A549 (cell line): ENCODE measurements around the gene LDLRAD4.

ENCODE experiments used
- CHD4 ChIP-seq: fragments of 200-600 bp; sonication (generic); IDR thresholded peaks from 2 replicates; pipeline ENCODE4 v1.6.1; 2016; ENCODE audit warnings: antibody characterized with exemption, mild to moderate bottlenecking, borderline replicate concordance
- EP300 ChIP-seq, 2 experiments: fragments of >200 bp; sonication (Bioruptor Twin); formaldehyde crosslinking; IDR thresholded peaks; 2 replicates in 1 of 2; 3 replicates in 1 of 2; pipeline ENCODE4 v1.6.1; 2016 to 2017
- JUNB ChIP-seq: fragments of >200 bp; sonication (Bioruptor Twin); formaldehyde crosslinking; IDR thresholded peaks from 2 replicates; pipeline ENCODE4 v1.6.1; 2016
- MYC ChIP-seq: IDR thresholded peaks from 2 replicates; pipeline ENCODE4 v1.6.1; 2012; ENCODE audit warnings: mild to moderate bottlenecking, inconsistent platforms, low read length, improper control_type of control experiment, borderline replicate concordance
- NR3C1 ChIP-seq: fragments of >200 bp; sonication (Bioruptor Twin); formaldehyde crosslinking; IDR thresholded peaks from 3 replicates; pipeline ENCODE4 v1.6.1; 2017
- POLR2A ChIP-seq: IDR thresholded peaks from 2 replicates; pipeline ENCODE4 v1.6.1; 2012; ENCODE audit warnings: mild to moderate bottlenecking, low read length
- RAD21 ChIP-seq, 2 experiments: fragments of >200 bp in 1 of 2; sonication (Bioruptor Twin) in 1 of 2; formaldehyde crosslinking in 1 of 2; IDR thresholded peaks in 1 of 2; conservative IDR thresholded peaks in 1 of 2; 2 replicates in 1 of 2; 3 replicates in 1 of 2; pipeline ENCODE4 v1.6.1; 2012 to 2018; ENCODE audit warnings: inconsistent platforms in 1 of 2
- SMC3 ChIP-seq: fragments of >200 bp; sonication (Bioruptor Twin); formaldehyde crosslinking; IDR thresholded peaks from 3 replicates; pipeline ENCODE4 v1.6.1; 2018; ENCODE audit warnings: inconsistent platforms
- TF ChIP-seq, protein P1 (sequence below): fragments of >200 bp; sonication (Bioruptor Twin); formaldehyde crosslinking; IDR thresholded peaks from 3 replicates; pipeline ENCODE4 v1.5.1; 2016

- TF ChIP-seq, protein P1, sequence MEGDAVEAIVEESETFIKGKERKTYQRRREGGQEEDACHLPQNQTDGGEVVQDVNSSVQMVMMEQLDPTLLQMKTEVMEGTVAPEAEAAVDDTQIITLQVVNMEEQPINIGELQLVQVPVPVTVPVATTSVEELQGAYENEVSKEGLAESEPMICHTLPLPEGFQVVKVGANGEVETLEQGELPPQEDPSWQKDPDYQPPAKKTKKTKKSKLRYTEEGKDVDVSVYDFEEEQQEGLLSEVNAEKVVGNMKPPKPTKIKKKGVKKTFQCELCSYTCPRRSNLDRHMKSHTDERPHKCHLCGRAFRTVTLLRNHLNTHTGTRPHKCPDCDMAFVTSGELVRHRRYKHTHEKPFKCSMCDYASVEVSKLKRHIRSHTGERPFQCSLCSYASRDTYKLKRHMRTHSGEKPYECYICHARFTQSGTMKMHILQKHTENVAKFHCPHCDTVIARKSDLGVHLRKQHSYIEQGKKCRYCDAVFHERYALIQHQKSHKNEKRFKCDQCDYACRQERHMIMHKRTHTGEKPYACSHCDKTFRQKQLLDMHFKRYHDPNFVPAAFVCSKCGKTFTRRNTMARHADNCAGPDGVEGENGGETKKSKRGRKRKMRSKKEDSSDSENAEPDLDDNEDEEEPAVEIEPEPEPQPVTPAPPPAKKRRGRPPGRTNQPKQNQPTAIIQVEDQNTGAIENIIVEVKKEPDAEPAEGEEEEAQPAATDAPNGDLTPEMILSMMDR = no peak
- TF ChIP-seq EP300 (IDR thresholded peaks at IDR 0.05) = no peak
- no peak for TF ChIP-seq SMC3
- TF ChIP-seq MYC = no peak
- TF ChIP-seq RAD21 (conservative IDR thresholded peaks at IDR 0.05 in 1 of 2, IDR thresholded peaks at IDR 0.05 in 1 of 2) = no peak
- no peak for TF ChIP-seq CHD4
- TF ChIP-seq JUNB = no peak
- TF ChIP-seq POLR2A = no peak
- no peak for TF ChIP-seq NR3C1
Measured at GRCh38 chr18:13543811-13544732, 325.5 kb downstream of the LDLRAD4 start.
